WTC11 (cell line): ENCODE data around the gene ZNF311. TPM values are rescaled to one million over a fixed set of nuclear protein-coding genes. Genes with fewer than 3 reads are reported as not detected.

Experiments used
- ATAC-seq: fragments of 200-7000 bp; cut with Tn5 transposase; 2 replicates; pipeline ENCODE4 v1.10.0; 2021; ENCODE audit warnings: mild to moderate bottlenecking, moderate library complexity
- CTCF ChIA-PET: fragments of 300-600 bp; sonication (Branson Sonifier 250); formaldehyde crosslinking; loops from one replicate; lab custom pipeline; 2021; ENCODE audit warnings: antibody characterized with exemption; lab: Charles Lee
- POLR2A ChIA-PET: fragments of 350-600 bp; sonication (Branson Sonifier 250); formaldehyde crosslinking; loops from one replicate; lab custom pipeline; 2021; ENCODE audit warnings: antibody characterized with exemption; lab: Charles Lee
- DNase-seq: peaks from one replicate; pipeline ENCODE4 v3.0.0; 2021; ENCODE audit warnings: low spot score
- H3K27ac Mint-ChIP-seq: 2 replicates; pipeline ENCODE4 v1.8.0; 2021; ENCODE audit warnings: mixed read lengths
- H3K27me3 Mint-ChIP-seq: 2 replicates; pipeline ENCODE4 v1.8.0; 2021; ENCODE audit warnings: low read depth, mild to moderate bottlenecking, moderate library complexity, mixed read lengths
- H3K36me3 Mint-ChIP-seq: 2 replicates; pipeline ENCODE4 v1.8.0; 2021; ENCODE audit warnings: mixed read lengths
- H3K4me1 Mint-ChIP-seq: 2 replicates; pipeline ENCODE4 v1.8.0; 2022; ENCODE audit warnings: mixed read lengths
- H3K4me3 Mint-ChIP-seq: 2 replicates; pipeline ENCODE4 v1.8.0; 2021; ENCODE audit warnings: mild to moderate bottlenecking, moderate library complexity, mixed read lengths
- H3K9me3 Mint-ChIP-seq: 2 replicates; pipeline ENCODE4 v1.8.0; 2021; ENCODE audit warnings: mixed read lengths
- E2F1 ChIP-seq: sonication (generic); formaldehyde crosslinking; IDR thresholded peaks from 2 replicates; pipeline ENCODE4 v1.8.0; 2022; ENCODE audit warnings: mild to moderate bottlenecking, missing genetic modification reagents
- ESRRA ChIP-seq: sonication (generic); formaldehyde crosslinking; IDR thresholded peaks from 2 replicates; pipeline ENCODE4 v1.8.1; 2022; ENCODE audit warnings: mild to moderate bottlenecking, missing genetic modification reagents, borderline replicate concordance
- FOXJ3 ChIP-seq: sonication (generic); formaldehyde crosslinking; IDR thresholded peaks from 2 replicates; pipeline ENCODE4 v1.9.0; 2021; ENCODE audit warnings: missing genetic modification reagents, mild to moderate bottlenecking, borderline replicate concordance
- FOXP1 ChIP-seq: sonication (generic); formaldehyde crosslinking; IDR thresholded peaks from 2 replicates; pipeline ENCODE4 v1.8.0; 2022; ENCODE audit warnings: missing genetic modification reagents, mild to moderate bottlenecking, moderate library complexity, borderline replicate concordance
- PRDM15 ChIP-seq: sonication (generic); formaldehyde crosslinking; IDR thresholded peaks from 2 replicates; pipeline ENCODE4 v1.8.0; 2022; ENCODE audit warnings: missing genetic modification reagents
- SMAD3 ChIP-seq: sonication (generic); formaldehyde crosslinking; IDR thresholded peaks from 2 replicates; pipeline ENCODE4 v1.8.0; 2022; ENCODE audit warnings: missing genetic modification reagents, mild to moderate bottlenecking, borderline replicate concordance
- SMAD4 ChIP-seq: sonication (generic); formaldehyde crosslinking; IDR thresholded peaks from 2 replicates; pipeline ENCODE4 v1.8.0; 2022; ENCODE audit warnings: mild to moderate bottlenecking, missing genetic modification reagents
- ZNF317 ChIP-seq: sonication (generic); formaldehyde crosslinking; IDR thresholded peaks from 2 replicates; pipeline ENCODE4 v1.8.1; 2023; ENCODE audit warnings: low read depth, mild to moderate bottlenecking, moderate library complexity, missing genetic modification reagents, borderline replicate concordance
- ZNF416 ChIP-seq: fragments of 250-450 bp; sonication (Bioruptor Pico); IDR thresholded peaks from 2 replicates; pipeline ENCODE4 v1.9.0; 2021; ENCODE audit warnings: mild to moderate bottlenecking, inconsistent platforms
- total RNA-seq: library from RNA; stranded (reverse); gene quantifications from 3 replicates; pipeline ENCODE4 v1.2.3, GENCODE V29; 2021
- TF ChIP-seq, protein P1 (sequence below): sonication (generic); formaldehyde crosslinking; IDR thresholded peaks from 2 replicates; pipeline ENCODE4 v1.8.0; 2022; ENCODE audit warnings: mild to moderate bottlenecking, missing genetic modification reagents
- TF ChIP-seq, protein P2 (sequence below): sonication (generic); formaldehyde crosslinking; IDR thresholded peaks from 2 replicates; pipeline ENCODE4 v1.8.0; 2023; ENCODE audit warnings: missing genetic modification reagents
- TF ChIP-seq, protein P3 (sequence below): sonication (generic); formaldehyde crosslinking; IDR thresholded peaks from 2 replicates; pipeline ENCODE4 v1.8.1; 2023; ENCODE audit warnings: mild to moderate bottlenecking, missing genetic modification reagents, moderate library complexity
- TF ChIP-seq, protein P4 (sequence below): sonication (generic); formaldehyde crosslinking; IDR thresholded peaks from 2 replicates; pipeline ENCODE4 v1.8.1; 2023; ENCODE audit warnings: mild to moderate bottlenecking, moderate library complexity, missing genetic modification reagents
- TF ChIP-seq, protein P5 (sequence below): sonication (generic); formaldehyde crosslinking; IDR thresholded peaks from 2 replicates; pipeline ENCODE4 v1.8.1; 2023; ENCODE audit warnings: mild to moderate bottlenecking, missing genetic modification reagents, moderate library complexity

The ZNF311 gene
- total RNA-seq, 1 experiment from 2014 or later, result 2.0 TPM

DNA sequence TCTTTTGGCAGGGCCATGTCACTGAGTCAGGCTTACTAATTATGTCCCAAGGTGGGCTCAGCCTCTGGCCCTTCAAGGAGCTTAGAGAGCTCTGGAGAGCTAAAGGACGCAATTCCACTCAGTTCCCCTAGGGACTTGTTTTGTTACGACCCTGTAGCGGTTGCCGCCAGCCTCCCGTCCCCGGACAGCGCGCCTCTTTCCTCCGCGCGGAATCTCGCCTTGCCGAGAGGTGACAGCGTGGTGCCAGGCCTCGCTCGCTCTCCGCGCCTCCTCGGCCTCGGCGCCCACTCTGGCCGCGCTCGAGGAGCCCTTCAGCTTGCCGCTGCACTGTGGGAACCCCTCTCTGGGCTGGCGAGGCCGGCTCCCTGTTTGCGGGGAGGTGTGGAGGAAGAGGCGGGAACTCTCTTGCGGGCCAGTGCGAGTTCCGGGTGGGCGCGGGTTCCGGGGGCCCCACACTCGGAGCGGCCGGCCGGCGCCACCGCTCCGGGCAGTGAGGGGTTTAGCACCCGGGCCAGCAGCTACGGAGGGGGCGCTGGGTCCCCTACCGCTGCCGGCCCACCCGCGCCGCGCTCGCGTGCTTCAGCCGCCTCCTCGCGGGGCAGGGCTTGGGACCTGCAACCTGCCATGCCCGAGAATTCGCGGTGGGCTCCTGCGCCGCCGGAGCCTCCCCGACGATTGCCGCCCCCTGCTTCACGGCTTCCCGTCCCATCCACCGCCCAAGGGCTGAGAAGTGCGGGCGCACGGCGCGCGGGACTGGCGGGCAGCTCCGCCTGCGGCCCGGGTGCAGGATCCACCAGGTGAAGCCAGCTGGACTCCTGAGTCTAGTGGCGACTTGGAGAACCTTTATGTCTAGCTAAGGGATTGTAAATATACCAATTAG, 9.9 kb upstream of the ZNF311 start:
- H3K9me3 Mint-ChIP-seq, result peaks cover 15% of the 10 kb centered on the region
- CTCF ChIA-PET, result interaction anchor here (0.6 to 3.7 kb wide), 7 partner anchors 14 to 211 kb away, joined by 3 to 41 read pairs (median 5); no protein-coding TSS in a partner anchor
- peaks cover 5% of the 10 kb centered on the region; the same call in 1 of the 2 replicates for H3K36me3 Mint-ChIP-seq
- H3K27ac Mint-ChIP-seq, result no peak overlapping the region
- POLR2A ChIA-PET, result no interaction called here
- H3K27me3 Mint-ChIP-seq, result peaks cover 59% of the 10 kb centered on the region
- ATAC-seq (no peak), DNase-seq (no peak)
- TF ChIP-seq, protein P1, sequence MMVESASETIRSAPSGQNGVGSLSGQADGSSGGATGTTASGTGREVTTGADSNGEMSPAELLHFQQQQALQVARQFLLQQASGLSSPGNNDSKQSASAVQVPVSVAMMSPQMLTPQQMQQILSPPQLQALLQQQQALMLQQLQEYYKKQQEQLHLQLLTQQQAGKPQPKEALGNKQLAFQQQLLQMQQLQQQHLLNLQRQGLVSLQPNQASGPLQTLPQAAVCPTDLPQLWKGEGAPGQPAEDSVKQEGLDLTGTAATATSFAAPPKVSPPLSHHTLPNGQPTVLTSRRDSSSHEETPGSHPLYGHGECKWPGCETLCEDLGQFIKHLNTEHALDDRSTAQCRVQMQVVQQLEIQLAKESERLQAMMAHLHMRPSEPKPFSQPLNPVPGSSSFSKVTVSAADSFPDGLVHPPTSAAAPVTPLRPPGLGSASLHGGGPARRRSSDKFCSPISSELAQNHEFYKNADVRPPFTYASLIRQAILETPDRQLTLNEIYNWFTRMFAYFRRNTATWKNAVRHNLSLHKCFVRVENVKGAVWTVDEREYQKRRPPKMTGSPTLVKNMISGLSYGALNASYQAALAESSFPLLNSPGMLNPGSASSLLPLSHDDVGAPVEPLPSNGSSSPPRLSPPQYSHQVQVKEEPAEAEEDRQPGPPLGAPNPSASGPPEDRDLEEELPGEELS (CRISPR knock-in tag), result no peak
- TF ChIP-seq FOXP1 (CRISPR knock-in tag), result 0 out of 2 replicates have a peak, but pooled peaks have one; percentile 21
- peaks cover 4% of the 10 kb centered on the region for H3K4me1 Mint-ChIP-seq
- H3K4me3 Mint-ChIP-seq, result no peak overlapping the region

GRCh38 chr6:29011276-29011734, 6.2 kb upstream of the ZNF311 start:
- Mint-ChIP-seq H3K36me3 (peaks cover 5% of the 10 kb centered on the region; the same call in 1 of the 2 replicates), H3K9me3 (peaks cover 15% of the 10 kb centered on the region), H3K4me3 (peak overlapping the region; percentile 85), H3K27ac (no peak overlapping the region), H3K27me3 (peaks cover 88% of the 10 kb centered on the region), H3K4me1 (peaks cover 4% of the 10 kb centered on the region)
- TF ChIP-seq, protein P2, sequence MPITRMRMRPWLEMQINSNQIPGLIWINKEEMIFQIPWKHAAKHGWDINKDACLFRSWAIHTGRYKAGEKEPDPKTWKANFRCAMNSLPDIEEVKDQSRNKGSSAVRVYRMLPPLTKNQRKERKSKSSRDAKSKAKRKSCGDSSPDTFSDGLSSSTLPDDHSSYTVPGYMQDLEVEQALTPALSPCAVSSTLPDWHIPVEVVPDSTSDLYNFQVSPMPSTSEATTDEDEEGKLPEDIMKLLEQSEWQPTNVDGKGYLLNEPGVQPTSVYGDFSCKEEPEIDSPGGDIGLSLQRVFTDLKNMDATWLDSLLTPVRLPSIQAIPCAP (CRISPR knock-in tag), result no peak
- TF ChIP-seq FOXJ3 (CRISPR knock-in tag) (no peak), PRDM15 (CRISPR knock-in tag) (no peak), ZNF317 (CRISPR knock-in tag) (no peak), SMAD4 (CRISPR knock-in tag) (no peak), ESRRA (no peak), E2F1 (no peak), ZNF416 (no peak), SMAD3 (CRISPR knock-in tag) (no peak), FOXP1 (CRISPR knock-in tag) (no peak)
- TF ChIP-seq, protein P3, sequence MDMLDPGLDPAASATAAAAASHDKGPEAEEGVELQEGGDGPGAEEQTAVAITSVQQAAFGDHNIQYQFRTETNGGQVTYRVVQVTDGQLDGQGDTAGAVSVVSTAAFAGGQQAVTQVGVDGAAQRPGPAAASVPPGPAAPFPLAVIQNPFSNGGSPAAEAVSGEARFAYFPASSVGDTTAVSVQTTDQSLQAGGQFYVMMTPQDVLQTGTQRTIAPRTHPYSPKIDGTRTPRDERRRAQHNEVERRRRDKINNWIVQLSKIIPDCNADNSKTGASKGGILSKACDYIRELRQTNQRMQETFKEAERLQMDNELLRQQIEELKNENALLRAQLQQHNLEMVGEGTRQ (CRISPR knock-in tag), result no peak
- TF ChIP-seq, protein P4, sequence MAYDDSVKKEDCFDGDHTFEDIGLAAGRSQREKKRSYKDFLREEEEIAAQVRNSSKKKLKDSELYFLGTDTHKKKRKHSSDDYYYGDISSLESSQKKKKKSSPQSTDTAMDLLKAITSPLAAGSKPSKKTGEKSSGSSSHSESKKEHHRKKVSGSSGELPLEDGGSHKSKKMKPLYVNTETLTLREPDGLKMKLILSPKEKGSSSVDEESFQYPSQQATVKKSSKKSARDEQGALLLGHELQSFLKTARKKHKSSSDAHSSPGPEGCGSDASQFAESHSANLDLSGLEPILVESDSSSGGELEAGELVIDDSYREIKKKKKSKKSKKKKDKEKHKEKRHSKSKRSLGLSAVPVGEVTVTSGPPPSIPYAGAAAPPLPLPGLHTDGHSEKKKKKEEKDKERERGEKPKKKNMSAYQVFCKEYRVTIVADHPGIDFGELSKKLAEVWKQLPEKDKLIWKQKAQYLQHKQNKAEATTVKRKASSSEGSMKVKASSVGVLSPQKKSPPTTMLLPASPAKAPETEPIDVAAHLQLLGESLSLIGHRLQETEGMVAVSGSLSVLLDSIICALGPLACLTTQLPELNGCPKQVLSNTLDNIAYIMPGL (CRISPR knock-in tag), result no peak
- TF ChIP-seq, protein P1 (CRISPR knock-in tag), result no peak
- TF ChIP-seq, protein P5, sequence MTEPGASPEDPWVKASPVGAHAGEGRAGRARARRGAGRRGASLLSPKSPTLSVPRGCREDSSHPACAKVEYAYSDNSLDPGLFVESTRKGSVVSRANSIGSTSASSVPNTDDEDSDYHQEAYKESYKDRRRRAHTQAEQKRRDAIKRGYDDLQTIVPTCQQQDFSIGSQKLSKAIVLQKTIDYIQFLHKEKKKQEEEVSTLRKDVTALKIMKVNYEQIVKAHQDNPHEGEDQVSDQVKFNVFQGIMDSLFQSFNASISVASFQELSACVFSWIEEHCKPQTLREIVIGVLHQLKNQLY (CRISPR knock-in tag), result no peak
- ATAC-seq (peak; percentile 88), DNase-seq (peak; percentile 71)
- POLR2A ChIA-PET, result no interaction called here
- CTCF ChIA-PET, result interaction anchor here (0.8 to 1.5 kb wide), 2 partner anchors 10 to 42 kb away, joined by 5 to 8 read pairs; no protein-coding TSS in a partner anchor
